Lower leg skin (tissue), 4 donors: ENCODE results near the gene DENND5A. TPM values are rescaled to one million over a fixed set of nuclear protein-coding genes. Genes with fewer than 3 reads are reported as not detected.

Experiments used
- DNase-seq, 2 donors: peaks; one replicate each; pipeline ENCODE4 v3.0.0-alpha.2; 2019; ENCODE audit warnings: low spot score in 2 of 2
- H3K4me3 ChIP-seq: fragments of 200-600 bp; sonication (generic); 2 replicates; pipeline ENCODE4 v1.5.1; 2017; ENCODE audit warnings: mild to moderate bottlenecking, low read depth; ENCODE audit not compliant: poor library complexity, severe bottlenecking
- POLR2A ChIP-seq, 2 donors: fragments of 450-650 bp; IDR thresholded peaks; one replicate each; pipeline ENCODE4 v1.6.1; 2016 to 2017; ENCODE audit warnings: antibody characterized with exemption in 2 of 2, mild to moderate bottlenecking in 1 of 2, moderate library complexity in 1 of 2
- WGBS, 2 donors: methylation state at CpG; one replicate each; pipeline ENCODE4 v1.1.5; 2018; 5-methylcytosine and 5-hydroxymethylcytosine counted together
- intact Hi-C: fragments of 100-400 bp; cut with DNase I; formaldehyde crosslinking; loops from one replicate; pipeline ENCODE4 v1.15.0; 2023; ENCODE audit warnings: low total_unique reads
- microRNA-seq, 2 donors: library from miRNA; unstranded; fragments of <30 nt; microRNA quantifications; one replicate each; pipeline ENCODE4, GENCODE V29; 2016; ENCODE audit warnings: borderline replicate concordance in 2 of 2, borderline number of aligned reads in 1 of 2
- total RNA-seq, 4 donors: library from RNA; depleted of rRNA; stranded (reverse); fragments of >200 nt; gene quantifications; one replicate each; pipeline ENCODE4 v1.1.0, GENCODE V29; 2016
- TF ChIP-seq, protein P1 (sequence below), 3 donors: fragments of 450-650 bp; IDR thresholded peaks; one replicate each; pipeline ENCODE4 v1.5.1; 2016; ENCODE audit warnings: antibody characterized with exemption in 3 of 3, mild to moderate bottlenecking in 3 of 3, moderate library complexity in 2 of 3

Gene DENND5A
- total RNA-seq, 4 donors from 2014 or later, result 21.2 to 34.1 (median 28.7) TPM

GRCh38 chr11:9089061-9089460 lies 176.1 kb downstream of the DENND5A start:
- TF ChIP-seq, protein P1, sequence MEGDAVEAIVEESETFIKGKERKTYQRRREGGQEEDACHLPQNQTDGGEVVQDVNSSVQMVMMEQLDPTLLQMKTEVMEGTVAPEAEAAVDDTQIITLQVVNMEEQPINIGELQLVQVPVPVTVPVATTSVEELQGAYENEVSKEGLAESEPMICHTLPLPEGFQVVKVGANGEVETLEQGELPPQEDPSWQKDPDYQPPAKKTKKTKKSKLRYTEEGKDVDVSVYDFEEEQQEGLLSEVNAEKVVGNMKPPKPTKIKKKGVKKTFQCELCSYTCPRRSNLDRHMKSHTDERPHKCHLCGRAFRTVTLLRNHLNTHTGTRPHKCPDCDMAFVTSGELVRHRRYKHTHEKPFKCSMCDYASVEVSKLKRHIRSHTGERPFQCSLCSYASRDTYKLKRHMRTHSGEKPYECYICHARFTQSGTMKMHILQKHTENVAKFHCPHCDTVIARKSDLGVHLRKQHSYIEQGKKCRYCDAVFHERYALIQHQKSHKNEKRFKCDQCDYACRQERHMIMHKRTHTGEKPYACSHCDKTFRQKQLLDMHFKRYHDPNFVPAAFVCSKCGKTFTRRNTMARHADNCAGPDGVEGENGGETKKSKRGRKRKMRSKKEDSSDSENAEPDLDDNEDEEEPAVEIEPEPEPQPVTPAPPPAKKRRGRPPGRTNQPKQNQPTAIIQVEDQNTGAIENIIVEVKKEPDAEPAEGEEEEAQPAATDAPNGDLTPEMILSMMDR (IDR thresholded peaks at IDR 0.05), result no peak
- TF ChIP-seq POLR2A (IDR thresholded peaks at IDR 0.05), result no peak

More at GRCh38 chr11:9089061-9089460, 176.1 kb downstream of the DENND5A start:
- intact Hi-C loops, result no loop called here
- no peak overlapping the region for H3K4me3 ChIP-seq
- DNase-seq, result no peak
- 41% methylated on average over 3 of the region's 3 CpGs for WGBS, 2 donors

Small RNA genes lying within 50 kb of the gene (microRNA-seq; reads per million reads assigned to microRNA genes)
- 0 to 0.57 reads per million in 2 donors for gene MIR5691

Other genes with a start within 250 kb of the DENND5A start
- gene SCUBE2, start 173.8 kb downstream of the DENND5A start, total RNA-seq, result 10 to 100 TPM in 2 of 4 donors, 1 to 10 TPM in 2; 4.4 to 17.3 (median 10.3) TPM
- gene TMEM41B, start 49.2 kb upstream of the DENND5A start, total RNA-seq, result 10 to 100 TPM; 30.5 to 41.1 (median 39.4) TPM
- 10 to 100 TPM; 53.9 to 70.0 (median 65.3) TPM for gene IPO7, start 119.3 kb upstream of the DENND5A start, total RNA-seq
- gene ZNF143, start 195.7 kb upstream of the DENND5A start, total RNA-seq, result 10 to 100 TPM; 17.8 to 44.2 (median 30.9) TPM